Activated CD4-positive, alpha-beta T cell treated with anti-CD3 and anti-CD28 coated beads, Interleukin-2, amount 50 U/mL, for 16 hours (primary cell): Measurements from ENCODE around the gene THAP3.

Experiments
- DNase-seq: peaks from one replicate; pipeline ENCODE4 v3.0.0-alpha.2; 2020

THAP3 gene, protein sequence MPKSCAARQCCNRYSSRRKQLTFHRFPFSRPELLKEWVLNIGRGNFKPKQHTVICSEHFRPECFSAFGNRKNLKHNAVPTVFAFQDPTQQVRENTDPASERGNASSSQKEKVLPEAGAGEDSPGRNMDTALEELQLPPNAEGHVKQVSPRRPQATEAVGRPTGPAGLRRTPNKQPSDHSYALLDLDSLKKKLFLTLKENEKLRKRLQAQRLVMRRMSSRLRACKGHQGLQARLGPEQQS

DNA sequence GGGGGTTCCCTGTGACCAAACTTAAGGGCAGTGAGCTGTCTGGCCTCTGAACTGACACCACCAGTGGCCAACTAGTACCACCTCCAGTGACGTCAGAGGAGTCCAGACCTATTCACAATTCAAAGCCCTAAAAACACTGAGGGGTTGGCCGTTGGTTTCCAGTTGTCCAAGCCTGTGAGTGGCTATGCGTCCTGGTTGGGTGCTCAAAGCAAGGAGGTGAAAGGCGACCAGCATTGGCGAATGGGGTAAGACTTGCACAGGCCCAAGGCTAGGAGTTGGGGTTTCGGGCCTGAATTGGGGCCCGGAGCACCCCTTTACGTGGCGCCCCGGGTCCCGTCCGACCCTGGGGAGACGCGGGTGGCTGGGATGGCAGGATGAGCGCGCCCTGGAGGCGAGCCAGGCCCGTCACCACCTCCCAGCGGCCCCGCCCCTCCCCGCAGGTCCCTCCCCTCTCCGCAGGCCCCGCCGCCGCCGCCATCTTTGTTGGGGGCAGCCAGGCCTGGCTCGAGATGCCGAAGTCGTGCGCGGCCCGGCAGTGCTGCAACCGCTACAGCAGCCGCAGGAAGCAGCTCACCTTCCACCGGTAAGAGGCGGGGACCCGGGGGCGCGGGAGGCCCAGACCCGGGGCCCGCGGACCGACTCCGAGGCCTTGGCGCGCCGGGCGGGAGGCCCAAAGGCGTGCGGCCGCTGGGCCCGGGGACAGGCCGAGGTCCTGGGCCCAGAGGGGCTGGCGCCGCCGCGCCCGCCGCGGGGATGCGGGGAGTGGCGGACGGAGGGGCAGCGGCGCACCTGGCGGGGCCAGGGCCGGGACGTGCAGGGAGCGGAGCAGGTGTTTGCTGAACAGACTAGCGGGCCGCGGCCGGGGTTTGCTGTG lies at the start of gene THAP3:
TSS of gene THAP3 (plus strand) at position 159 of the 874 bp plus-strand sequence. CDS start at position 510, 351 bp downstream.
- DNase-seq: peak; percentile 89

DNA sequence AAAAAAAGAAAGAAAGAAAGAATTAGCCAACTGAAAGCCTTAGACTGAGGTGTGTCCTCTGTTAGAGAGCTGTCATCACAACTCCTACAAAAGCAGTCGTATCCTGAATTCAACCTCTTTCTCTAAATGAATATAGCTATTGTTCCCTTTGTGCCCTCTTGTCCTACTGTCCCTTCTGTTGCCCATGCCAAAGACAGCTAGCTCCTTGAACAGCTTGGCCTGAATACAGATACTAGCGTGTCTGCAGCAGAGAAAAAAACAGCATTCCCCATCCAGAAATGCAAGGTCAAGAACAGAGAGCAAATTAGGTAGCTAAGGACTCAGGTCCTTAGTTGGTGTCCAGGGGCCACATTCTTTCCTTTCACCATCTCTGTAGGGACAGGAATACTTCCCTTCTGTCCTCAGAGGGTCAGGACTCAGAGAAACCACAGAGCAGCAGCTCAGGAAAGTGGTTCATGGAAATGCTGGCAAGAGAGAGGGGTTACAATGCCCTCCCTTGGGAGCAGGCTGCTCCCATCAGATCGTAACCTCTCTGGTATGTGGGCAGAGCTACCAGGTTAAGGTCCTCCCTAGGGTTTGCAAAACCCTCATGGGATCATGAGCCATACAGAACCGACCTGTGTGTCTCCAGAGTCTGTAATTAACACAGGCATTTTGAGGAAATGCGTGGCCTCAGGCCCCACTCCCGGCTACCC lies 46.7 kb upstream of the THAP3 start:
- no peak for DNase-seq

DNA sequence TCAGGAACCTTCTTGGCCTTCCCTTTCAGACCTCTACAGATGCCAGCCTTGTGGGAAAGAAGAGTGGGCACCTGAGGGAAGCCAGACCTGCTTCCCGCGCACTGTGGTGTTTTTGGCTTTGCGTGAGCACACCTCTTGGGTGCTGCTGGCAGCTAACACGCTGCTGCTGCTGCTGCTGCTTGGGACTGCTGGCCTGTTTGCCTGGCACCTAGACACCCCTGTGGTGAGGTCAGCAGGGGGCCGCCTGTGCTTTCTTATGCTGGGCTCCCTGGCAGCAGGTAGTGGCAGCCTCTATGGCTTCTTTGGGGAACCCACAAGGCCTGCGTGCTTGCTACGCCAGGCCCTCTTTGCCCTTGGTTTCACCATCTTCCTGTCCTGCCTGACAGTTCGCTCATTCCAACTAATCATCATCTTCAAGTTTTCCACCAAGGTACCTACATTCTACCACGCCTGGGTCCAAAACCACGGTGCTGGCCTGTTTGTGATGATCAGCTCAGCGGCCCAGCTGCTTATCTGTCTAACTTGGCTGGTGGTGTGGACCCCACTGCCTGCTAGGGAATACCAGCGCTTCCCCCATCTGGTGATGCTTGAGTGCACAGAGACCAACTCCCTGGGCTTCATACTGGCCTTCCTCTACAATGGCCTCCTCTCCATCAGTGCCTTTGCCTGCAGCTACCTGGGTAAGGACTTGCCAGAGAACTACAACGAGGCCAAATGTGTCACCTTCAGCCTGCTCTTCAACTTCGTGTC lies 45.9 kb upstream of the THAP3 start:
- DNase-seq: no peak

DNA sequence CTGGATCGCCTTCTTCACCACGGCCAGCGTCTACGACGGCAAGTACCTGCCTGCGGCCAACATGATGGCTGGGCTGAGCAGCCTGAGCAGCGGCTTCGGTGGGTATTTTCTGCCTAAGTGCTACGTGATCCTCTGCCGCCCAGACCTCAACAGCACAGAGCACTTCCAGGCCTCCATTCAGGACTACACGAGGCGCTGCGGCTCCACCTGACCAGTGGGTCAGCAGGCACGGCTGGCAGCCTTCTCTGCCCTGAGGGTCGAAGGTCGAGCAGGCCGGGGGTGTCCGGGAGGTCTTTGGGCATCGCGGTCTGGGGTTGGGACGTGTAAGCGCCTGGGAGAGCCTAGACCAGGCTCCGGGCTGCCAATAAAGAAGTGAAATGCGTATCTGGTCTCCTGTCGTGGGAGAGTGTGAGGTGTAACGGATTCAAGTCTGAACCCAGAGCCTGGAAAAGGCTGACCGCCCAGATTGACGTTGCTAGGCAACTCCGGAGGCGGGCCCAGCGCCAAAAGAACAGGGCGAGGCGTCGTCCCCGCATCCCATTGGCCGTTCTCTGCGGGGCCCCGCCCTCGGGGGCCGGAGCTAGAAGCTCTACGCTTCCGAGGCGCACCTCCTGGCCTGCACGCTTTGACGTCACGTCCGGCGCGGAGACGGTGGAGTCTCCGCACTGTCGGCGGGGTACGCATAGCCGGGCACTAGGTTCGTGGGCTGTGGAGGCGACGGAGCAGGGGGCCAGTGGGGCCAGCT lies 45.1 kb upstream of the THAP3 start, which contains the start of gene ZBTB48:
TSS of gene ZBTB48 (plus strand) at position 621 of the 745 bp plus-strand sequence. CDS start 616 bp downstream, outside the sequence.
- peak; percentile 99 for DNase-seq

DNA sequence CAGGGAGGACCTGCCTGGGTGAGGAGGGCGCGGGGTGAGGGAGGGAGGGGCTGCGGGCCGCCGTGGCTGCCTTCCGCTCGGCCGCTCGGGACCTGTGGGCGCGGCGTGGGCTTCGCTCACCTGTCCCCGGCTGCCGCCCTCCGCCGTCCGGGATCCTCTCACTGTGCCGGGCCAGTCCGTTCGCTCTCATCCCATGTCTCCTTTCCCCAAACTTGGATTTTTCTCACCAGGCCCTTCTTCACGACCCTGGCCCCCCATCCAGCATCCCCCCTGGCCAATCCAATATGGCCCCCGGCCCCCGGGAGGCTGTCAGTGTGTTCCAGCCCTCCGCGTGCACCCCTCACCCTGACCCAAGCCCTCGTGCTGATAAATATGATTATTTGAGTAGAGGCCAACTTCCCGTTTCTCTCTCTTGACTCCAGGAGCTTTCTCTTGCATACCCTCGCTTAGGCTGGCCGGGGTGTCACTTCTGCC lies 44.5 kb upstream of the THAP3 start:
- DNase-seq: no peak

DNA sequence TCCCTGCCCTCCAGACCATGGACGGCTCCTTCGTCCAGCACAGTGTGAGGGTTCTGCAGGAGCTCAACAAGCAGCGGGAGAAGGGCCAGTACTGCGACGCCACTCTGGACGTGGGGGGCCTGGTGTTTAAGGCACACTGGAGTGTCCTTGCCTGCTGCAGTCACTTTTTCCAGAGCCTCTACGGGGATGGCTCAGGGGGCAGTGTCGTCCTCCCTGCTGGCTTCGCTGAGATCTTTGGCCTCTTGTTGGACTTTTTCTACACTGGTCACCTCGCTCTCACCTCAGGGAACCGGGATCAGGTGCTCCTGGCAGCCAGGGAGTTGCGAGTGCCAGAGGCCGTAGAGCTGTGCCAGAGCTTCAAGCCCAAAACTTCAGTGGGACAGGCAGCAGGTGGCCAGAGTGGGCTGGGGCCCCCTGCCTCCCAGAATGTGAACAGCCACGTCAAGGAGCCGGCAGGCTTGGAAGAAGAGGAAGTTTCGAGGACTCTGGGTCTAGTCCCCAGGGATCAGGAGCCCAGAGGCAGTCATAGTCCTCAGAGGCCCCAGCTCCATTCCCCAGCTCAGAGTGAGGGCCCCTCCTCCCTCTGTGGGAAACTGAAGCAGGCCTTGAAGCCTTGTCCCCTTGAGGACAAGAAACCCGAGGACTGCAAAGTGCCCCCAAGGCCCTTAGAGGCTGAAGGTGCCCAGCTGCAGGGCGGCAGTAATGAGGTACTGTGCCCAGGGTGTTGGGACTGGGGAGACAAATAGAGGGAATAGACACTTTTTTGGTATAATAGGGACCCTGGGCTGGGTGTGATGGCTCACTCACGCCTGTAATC lies 43.9 kb upstream of the THAP3 start:
- DNase-seq: no peak

DNA sequence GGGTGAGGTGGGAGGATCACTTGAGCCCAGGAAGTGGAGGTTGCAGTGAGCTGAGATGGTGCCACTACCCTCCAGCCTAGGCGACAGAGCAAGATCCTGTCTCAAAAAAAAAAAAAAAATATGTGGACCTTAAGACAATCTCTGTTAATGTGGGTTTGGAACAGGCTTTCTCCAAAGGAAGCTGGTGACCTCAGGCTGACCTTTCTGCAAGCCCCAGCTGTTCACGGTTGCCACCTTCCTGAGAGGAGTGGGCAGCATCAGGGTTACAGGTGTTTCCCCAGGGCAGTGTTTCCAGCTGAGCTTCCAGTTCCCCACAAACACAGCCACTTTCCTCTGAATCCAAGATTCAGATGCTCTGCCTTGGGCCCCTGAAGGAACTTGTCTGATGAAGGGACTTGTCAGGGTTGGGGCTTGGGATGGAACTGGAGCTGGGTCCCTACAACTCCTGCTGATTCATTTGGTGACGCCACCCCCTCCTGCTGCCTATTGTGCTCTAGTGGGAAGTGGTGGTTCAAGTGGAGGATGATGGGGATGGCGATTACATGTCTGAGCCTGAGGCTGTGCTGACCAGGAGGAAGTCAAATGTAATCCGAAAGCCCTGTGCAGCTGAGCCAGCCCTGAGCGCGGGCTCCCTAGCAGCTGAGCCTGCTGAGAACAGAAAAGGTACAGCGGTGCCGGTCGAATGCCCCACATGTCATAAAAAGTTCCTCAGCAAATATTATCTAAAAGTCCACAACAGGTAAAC lies 42.9 kb upstream of the THAP3 start:
- DNase-seq: no peak

DNA sequence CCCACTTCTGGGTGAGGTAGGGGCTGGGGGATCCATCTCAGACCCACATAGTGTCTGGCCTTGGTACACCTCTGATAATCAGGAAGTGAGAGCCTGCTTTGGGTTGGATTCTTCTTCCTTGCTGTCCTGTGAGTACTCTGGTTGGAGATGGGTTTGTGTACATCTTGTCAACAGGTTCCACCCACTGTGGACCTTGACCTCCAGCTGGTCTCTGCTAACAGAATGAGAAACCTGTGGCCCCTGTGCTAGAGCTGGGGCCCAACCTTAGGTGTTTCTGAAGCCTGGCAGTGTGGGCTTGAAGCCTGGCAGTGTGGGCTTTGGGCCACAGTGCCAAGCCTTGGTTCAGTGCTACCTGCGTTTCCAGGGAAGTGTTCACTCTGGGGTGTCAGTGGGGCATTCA lies 42.3 kb upstream of the THAP3 start:
- DNase-seq: no peak

DNA sequence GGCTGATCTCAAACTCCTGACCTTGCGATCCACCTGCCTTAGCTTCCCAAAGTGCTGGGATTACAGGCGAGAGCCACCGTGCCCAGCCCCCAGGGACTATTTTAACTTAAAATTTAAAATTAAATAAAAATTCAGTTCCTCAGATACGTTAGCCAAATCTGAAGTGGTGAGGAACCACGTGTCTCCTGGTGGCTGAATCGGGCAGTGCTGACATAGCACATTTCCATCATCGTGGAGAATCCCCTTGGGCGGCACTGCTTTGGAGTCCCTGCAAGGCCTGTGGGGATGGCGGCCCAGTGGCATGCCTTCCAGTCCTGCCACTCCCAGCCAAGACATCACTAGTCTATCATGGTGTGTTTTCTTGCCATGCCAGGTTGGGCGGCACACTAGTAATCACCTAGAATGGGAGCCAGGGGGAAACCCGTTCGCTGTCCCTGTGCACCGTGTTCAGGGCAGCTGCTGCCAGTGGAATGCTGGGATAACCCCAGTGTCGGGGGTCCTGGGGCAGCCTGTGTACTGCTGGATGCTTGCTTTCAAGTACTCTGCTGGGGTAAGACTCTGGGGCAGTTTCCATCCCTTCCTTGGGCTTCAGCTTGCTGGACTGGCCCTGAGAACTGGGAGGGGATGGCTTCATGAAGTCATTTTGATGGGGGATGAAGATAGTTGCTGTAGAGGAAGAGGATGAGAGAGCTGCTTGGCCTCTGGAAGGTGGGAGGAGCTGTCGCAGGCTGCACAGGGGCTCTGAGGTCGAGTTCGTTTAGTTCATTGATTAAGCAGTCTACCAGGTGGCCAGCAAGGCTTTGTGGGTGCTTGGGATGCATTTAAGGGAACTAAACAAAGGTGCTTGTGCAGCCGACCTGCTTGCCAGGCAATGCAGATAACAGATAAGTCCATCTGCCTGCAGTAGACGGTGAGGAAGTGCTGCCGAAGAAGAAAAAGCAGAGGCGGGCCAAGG lies 40.3 kb upstream of the THAP3 start:
- no peak for DNase-seq

DNA sequence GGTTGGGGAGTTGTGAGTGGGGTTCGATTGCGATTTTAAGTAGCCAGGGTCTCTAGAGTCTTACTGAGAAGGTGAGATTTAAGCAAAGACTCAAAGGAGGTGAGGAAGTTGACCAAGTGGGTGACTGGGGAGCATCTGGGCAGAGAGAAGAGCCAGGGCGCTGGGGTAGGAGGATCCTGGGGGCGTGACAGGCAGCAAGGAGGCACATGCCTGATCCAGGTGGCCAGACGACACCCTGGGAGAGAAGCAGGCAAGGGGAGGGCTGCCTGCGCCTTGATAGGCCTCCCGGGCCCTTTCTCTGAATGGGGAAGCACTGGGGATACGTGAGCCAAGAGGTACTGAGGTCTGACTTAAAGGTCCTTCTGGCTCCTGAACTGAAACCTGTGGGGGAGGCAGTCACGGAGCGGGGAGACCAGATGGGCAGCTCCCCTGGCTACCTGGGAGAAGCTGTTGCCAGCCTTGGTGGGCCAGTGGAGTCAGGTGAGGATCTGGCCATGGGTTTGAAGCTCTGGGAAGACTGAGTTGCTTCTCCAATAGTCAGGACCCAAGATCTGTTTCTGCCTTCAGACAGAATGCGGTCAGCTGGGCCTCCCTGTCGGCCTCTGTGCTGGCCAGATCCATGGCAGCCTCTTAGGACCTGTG lies 39.5 kb upstream of the THAP3 start:
- no peak for DNase-seq

DNA sequence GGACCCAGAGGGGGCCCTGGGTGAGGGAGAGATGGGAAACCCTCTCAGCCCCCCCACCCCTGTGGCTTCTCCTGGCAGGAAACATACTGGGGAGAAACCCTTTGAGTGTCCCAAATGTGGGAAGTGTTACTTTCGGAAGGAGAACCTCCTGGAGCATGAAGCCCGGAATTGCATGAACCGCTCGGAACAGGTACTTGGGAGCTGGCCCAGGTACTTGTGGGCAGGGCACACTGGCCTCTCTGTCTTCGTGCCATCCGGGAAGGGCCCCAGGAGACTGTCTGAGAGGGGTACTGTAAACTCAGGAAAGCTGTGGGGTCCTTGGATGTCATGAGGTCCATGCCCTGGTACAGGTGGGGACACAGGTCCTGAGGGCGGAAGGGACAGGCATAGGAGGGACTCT lies 38.8 kb upstream of the THAP3 start:
- no peak for DNase-seq

DNA sequence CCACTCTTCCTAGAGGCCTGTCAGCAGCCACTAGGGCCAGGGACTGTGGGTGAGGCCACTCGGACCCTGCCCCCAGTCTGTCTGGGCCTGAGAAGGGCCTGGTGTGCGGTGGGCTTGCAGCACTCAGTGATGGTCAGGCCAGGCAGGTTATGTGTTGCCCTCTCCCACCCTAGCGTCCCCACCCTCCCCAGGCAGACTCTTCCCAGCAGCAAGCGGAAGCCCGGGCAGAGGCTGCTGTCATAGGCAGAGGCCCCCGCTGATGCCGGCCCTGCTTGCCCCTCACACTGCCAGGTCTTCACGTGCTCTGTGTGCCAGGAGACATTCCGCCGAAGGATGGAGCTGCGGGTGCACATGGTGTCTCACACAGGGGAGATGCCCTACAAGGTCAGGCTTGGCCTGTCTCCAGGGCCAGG lies 38.3 kb upstream of the THAP3 start:
- DNase-seq: no peak

DNA sequence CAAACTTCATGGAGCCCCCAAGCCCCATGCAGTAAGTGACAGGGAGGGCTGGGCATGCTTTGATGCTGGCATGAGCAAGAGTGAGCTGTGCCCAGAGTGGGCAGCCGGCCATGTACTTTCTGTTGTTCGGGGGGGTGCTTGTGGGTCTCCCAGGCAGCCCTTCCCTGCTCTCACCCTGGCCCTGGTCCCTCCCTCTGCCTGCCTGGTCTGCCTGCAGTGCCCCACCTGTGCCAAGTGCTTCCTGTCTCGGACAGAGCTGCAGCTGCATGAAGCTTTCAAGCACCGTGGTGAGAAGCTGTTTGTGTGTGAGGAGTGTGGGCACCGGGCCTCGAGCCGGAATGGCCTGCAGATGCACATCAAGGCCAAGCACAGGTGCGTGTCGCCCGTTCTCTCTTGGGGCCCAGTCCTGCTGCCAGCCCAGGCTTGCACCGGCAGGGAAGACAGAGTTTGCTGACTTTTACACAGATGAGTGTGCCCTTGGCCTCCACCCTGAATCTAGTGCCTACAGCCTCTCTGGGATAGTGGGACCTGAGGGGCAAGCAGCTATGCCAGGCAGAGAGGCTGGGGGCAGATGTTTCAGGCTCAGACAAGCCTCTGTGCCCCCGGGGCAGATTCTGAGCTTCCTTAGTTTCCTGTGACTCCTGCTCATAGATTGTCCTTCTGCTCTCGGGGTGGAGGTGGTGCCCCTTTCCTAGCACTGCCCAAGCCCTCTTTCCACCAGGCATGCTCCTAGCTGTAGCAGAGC lies 37.2 kb upstream of the THAP3 start:
- DNase-seq: no peak

DNA sequence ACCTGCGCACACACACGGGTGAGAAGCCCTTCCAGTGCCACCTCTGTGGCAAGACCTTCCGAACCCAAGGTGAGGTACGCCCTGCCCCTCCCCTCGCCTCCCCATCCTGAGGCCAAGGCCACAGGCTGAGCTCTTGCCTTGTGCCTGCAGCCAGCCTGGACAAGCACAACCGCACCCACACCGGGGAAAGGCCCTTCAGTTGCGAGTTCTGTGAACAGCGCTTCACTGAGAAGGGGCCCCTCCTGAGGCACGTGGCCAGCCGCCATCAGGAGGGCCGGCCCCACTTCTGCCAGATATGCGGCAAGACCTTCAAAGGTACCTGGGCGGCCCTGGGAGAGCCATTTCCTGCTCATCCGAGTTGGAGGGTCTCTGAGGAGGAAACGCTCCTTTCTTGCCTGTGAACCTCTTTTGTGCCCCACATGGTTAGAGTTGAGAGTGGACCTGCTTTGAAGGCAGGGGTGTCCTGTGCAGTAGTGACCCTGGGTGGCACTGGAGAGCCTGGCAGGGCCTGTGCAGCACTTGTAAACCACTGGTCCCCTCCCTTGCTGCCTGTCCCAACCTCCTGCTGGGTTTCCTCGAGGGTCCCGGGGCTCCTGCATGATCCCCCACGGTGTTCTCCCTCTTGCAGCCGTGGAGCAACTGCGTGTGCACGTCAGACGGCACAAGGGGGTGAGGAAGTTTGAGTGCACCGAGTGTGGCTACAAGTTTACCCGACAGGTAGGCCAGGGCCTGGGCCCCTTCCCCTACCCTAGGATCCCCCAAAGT lies 36.4 kb upstream of the THAP3 start:
- DNase-seq: no peak

DNA sequence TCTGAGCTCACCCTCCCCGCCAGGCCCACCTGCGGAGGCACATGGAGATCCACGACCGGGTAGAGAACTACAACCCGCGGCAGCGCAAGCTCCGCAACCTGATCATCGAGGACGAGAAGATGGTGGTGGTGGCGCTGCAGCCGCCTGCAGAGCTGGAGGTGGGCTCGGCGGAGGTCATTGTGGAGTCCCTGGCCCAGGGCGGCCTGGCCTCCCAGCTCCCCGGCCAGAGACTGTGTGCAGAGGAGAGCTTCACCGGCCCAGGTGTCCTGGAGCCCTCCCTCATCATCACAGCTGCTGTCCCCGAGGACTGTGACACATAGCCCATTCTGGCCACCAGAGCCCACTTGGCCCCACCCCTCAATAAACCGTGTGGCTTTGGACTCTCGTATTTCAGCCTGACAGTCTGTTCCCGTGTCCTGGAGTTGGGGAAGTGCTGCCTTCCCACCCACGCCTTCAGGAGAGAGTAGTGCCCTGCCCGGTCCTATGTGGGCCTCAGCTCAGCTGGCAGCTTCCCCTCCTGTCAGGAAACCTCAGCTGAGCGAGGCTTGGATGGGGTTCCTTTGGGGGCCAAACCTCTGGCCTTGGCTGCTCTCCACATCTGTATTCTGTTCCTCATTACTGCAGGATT lies 35.7 kb upstream of the THAP3 start:
- DNase-seq: no peak

DNA sequence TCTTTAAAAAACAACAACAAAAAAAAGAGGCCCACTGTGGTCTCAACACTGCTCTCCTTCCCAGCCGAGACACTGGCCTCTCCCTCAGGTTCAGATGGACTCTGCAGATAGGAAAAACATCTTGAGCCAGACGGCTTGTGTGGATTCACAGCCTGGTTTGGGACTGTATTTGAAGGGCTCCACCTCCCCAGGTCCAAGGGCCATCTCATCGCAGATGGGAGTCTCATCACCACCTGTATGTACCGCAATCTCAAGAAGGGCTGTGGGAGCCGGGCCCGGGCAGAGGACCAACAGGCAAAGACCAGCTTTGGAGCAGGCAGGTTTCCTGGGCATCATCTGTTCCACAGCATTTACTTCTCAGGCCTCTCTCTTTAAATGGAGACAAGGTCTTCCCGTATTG lies 34.6 kb upstream of the THAP3 start:
- DNase-seq: no peak

DNA sequence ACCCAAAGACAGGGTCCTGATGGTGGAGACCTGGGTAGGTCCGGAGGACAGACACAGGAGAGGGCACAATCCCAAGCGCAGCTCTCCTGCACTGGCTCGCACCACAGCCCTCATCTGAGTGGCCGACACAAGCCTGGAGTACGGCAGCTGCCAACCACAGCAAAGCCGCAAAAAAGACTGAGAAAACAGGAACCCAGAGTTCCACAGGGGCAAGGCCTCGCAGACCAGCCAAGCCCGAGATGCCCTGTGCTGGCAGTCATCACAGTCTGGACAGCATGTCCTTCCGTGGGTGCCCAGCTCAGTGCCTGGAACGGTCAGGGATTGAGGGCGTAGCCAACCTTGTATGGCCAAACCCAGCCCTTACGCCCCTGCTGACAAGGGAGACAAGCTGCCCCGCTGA lies 33.4 kb upstream of the THAP3 start:
- no peak for DNase-seq
